ENCODE data around the gene DDX54.
A peak's percentile ranks its signal among the peaks of the same experiment; 100 is the strongest.

DDX54 gene

GRCh38 chr12:113189361-113189760 lies 4.1 kb upstream of the DDX54 start:
- DNase-seq: no peak

DNA sequence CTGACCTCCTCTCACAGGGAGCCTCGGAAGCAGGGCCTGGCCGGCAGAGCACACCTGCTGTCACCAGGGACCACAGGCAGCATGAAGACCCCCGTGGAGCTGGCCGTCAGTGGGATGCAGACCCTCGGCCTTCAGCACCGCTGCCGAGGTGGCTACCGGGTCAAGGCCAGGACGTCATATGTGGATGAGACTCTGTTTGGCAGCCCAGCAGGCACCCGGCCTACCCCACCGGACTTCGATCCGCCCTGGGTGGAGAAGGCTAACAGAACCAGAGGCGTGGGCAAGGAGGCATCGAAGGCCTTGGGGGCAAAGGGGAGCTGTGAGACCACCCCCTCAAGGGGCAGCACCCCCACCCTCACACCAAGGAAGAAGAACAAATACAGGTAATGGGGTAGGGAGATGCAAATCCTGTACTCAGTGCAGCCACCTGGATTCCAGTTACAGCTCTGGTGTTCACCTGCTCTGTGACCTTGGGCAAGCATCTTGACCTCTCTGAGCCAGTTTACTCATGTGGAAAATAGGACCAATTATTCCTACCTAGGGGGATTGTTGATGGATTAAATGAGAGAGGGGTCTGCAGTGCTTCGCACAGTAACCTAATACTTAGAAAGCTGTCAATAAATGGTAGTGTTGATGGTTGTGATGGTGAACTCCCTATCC lies 1.5 kb upstream of the DDX54 start:
- no peak for DNase-seq

DNA sequence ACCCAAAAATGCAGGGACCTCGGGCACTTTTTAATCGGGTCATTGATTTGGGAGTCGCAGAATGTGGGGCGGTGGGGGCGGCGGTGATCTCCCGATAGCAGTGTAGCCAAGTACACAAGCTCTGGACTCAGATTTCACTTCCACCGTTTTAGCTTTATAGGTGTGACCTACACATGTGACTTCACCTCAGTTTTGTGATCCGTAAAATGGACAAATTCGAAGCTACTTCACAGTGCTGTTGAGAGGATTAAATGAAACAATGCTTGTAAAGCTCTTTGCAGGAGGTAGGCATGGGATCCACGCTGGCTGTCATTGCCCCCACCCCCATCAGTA lies 721 bp upstream of the DDX54 start:
- no peak for DNase-seq

- peak; percentile 77 for DNase-seq
Observed at GRCh38 chr12:113184900-113185179, 438 bp downstream of the DDX54 start.

GRCh38 chr12:113184098-113184899 lies 979 bp downstream of the DDX54 start:
- no peak for DNase-seq

GRCh38 chr12:113183030-113183589 lies 2.2 kb downstream of the DDX54 start:
- DNase-seq: no peak

DNA sequence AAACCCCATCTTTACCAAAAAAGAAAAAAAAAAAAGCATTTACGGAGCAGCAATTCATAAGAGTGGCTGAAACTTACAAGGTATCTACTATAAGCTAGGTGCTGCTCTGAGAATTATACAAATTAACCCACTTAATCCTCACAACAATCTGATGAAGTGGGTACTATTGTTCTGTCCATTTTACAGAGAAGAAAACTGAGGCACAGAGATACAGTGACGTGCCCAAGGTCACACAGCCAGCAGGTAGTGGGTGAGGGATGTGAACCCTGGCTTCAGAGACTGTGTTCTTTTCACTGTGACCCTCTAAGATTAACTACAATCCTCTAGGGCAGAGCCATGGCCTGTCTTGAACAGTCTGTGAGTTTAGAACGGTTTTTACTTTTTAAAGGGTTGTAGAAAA lies 3.3 kb downstream of the DDX54 start:
- no peak for DNase-seq

GRCh38 chr12:113180333-113180732 lies 4.9 kb downstream of the DDX54 start:
- no peak for DNase-seq

GRCh38 chr12:113179023-113179422 lies 6.3 kb downstream of the DDX54 start:
- no peak for DNase-seq

GRCh38 chr12:113174461-113175384 lies 10.6 kb downstream of the DDX54 start:
- DNase-seq: peak; percentile 67

- no peak for DNase-seq
Observed at GRCh38 chr12:113173081-113173698, 12.1 kb downstream of the DDX54 start.

DNA sequence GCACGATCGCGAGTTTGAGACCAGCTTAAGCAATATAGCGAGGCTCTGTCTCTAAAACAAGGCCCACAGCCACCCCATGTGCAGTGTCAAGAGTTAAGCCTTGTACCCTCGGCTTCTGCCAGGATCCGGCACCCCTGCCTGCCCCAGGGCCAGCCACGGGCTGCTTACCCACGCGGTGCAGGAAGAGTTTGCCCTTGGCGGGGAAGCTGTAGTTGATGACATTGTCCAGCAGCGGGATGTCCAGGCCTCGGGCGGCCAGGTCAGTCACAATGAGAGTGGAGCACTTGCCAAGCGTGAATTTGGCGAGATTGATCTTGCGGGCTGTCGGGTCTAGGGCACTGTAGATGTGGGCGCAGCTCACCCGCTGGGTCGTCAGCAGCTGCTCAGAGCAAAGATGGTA lies 13.1 kb downstream of the DDX54 start:
- DNase-seq: no peak

DNA sequence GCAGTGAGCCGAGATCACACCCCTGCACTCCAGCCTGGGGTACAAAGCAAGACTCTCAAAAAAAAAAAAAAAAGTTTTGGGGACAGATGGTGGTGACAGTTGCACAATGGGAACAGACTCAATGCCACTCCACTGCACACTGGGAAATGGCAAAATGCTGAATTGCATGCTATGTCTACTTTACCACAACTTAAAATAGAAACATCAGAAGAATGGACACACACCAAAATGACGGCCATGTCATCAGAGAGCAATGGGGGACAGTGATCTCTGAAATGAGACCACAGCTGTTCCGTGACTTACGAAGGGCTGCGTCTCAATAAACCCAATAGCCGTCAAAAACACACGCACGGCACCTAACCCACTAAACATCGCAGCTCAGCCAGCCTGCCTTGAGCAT lies 13.7 kb downstream of the DDX54 start:
- no peak for DNase-seq

GRCh38 chr12:113170926-113171325 lies 14.4 kb downstream of the DDX54 start:
- DNase-seq: no peak

GRCh38 chr12:113170457-113170856 lies 14.8 kb downstream of the DDX54 start:
- no peak for DNase-seq

DNA sequence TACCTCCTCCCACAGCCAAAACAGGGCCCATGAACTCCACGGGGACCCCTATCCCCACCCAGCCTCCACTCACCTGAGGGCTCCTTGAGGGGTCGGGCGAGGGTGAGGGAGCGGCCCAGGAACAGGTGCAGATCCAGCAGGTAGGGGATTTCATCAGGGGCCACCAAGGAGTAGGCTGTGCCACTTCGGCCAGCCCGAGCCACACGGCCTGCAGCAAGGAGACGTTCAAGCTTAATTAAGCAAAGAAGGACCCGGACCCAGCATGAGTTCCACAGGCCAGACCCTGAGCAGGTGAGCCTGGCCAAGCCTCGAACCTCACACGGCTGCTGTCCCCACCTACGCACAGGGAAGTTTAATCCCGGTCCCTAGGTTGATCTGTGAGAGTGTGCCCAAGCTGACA lies 15.6 kb downstream of the DDX54 start:
- no peak for DNase-seq

- no peak for DNase-seq
Observed at GRCh38 chr12:113167868-113168267, 17.4 kb downstream of the DDX54 start.

GRCh38 chr12:113165521-113166450 lies 19.5 kb downstream of the DDX54 start:
- no peak for DNase-seq

DNA sequence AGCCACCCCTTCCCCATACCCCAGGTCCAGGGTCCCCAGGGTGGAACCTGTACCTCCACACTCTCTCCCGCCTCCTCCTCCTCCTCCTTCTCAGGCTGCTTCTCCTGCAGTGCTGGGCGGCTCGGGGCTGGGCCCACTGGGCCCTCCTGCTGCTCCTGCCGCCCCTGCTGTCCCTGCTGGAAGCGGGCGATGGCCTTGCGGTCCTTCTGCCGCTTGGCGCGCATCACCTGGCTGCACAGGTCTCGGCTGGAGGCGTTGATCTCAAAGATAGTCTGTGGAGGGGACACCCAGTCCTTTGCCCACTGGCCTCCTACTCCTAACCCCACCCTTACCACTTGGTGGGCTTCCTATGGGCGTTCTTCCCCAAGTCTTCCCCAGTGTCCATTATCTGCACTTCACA lies 21.3 kb downstream of the DDX54 start:
- DNase-seq: no peak

DNA sequence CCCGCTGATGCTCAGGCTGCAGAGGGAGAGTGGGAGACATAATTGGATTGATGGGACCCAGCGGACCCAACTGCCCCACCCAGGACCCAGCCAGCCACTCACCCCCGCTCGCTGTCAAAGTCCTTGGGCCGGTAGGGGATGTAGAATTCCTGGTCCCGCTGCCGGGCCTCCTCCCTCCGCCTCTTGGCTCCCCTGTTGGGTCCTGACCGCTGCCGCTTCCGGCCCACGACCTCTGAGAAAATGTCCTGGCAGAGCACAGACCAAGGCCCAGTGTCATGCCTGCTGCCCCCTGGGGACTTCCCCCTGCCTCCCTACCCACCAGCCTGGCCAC lies 22.3 kb downstream of the DDX54 start:
- no peak for DNase-seq

GRCh38 chr12:113162102-113163029 lies 22.9 kb downstream of the DDX54 start:
- no peak for DNase-seq

All from midbrain (tissue), 1 donor.